Measurements from ENCODE around the gene RHOT2. TPM values are rescaled to one million over a fixed set of nuclear protein-coding genes. Genes with fewer than 3 reads are reported as not detected.

Gene RHOT2
- total and polyA plus RNA-seq, 10 of the 15 experiments (the other 5 are each of a cell fraction or from before 2014, with no cell fraction given) = 3.7 to 174 (median 69.8) TPM

GRCh38 chr16:670485-671352 is 2.8 kb downstream of the RHOT2 start:
- Histone ChIP-seq H3K27me3 (replicated peaks in 1 of 2; ENCODE audit: control insufficient read depth in 2 of 2, insufficient read depth in 2 of 2, low read length in 1 of 2) (no peaks in the 10 kb centered on the region), H3K36me3 (ENCODE audit: control insufficient read depth in 2 of 2, insufficient read depth in 2 of 2, low read length in 1 of 2) (peaks cover 0 to 18% of the 10 kb centered on the region in 2 experiments; a peak in 3 of 4 replicates), H3K4me2 (ENCODE audit: control insufficient read depth, insufficient read depth) (no peak overlapping the region), H2AFZ (ENCODE audit: control insufficient read depth, low read depth, low read length) (no peak overlapping the region), H3K27ac (ENCODE audit: control insufficient read depth, insufficient read depth) (no peak overlapping the region), H3K4me3 (no peak overlapping the region), H4K20me1 (ENCODE audit: control insufficient read depth, insufficient read depth) (no peaks in the 10 kb centered on the region; the same call in 1 of the 2 replicates), H3K9me3 (replicated peaks; ENCODE audit: control insufficient read depth, insufficient read depth, low read length) (no peaks in the 10 kb centered on the region), H3K9ac (ENCODE audit: control insufficient read depth, insufficient read depth, low read length) (no peak overlapping the region), H3K4me1 (ENCODE audit: control insufficient read depth, insufficient read depth, low read length) (peaks cover 2% of the 10 kb centered on the region; the same call in 1 of the 2 replicates), H3K79me2 (ENCODE audit: control insufficient read depth, insufficient read depth, low read length) (peaks cover 16% of the 10 kb centered on the region)
- no TSS peak for BruUV-seq (replicated peaks)
- WGBS (ENCODE audit: insufficient coverage, insufficient replicate concordance, low lambda C conversion rate, missing lambda C conversion rate) = 97% methylated on average over 50 of the region's 52 CpGs
- ChIA-PET SMC1A (ENCODE audit: uncharacterized antibody, unreplicated experiment) (no interaction called here), POLR2A (no interaction called here), CTCF (no interaction called here), RAD21 (ENCODE audit: unreplicated experiment) (no interaction called here)
- no peak for FAIRE-seq
- intact Hi-C loops (cut with micrococcal nuclease; ENCODE audit: unreplicated experiment) = no loop called here
- TF ChIP-seq EGR1 (IDR thresholded peaks at IDR 0.05; ENCODE audit: borderline replicate concordance in 1 of 2, low read depth in 2 of 2, low read length in 2 of 2) (no peak), POLR2A (IDR thresholded peaks at IDR 0.05; ENCODE audit: low read depth, low read length) (peak; percentile 3; the same call in 1 of the 2 replicates)
- DNase-seq (ENCODE audit: low read depth, low spot score) = no peak
- in situ Hi-C loops (cut with MboI) = no loop called here
- no peak for ATAC-seq

DNA sequence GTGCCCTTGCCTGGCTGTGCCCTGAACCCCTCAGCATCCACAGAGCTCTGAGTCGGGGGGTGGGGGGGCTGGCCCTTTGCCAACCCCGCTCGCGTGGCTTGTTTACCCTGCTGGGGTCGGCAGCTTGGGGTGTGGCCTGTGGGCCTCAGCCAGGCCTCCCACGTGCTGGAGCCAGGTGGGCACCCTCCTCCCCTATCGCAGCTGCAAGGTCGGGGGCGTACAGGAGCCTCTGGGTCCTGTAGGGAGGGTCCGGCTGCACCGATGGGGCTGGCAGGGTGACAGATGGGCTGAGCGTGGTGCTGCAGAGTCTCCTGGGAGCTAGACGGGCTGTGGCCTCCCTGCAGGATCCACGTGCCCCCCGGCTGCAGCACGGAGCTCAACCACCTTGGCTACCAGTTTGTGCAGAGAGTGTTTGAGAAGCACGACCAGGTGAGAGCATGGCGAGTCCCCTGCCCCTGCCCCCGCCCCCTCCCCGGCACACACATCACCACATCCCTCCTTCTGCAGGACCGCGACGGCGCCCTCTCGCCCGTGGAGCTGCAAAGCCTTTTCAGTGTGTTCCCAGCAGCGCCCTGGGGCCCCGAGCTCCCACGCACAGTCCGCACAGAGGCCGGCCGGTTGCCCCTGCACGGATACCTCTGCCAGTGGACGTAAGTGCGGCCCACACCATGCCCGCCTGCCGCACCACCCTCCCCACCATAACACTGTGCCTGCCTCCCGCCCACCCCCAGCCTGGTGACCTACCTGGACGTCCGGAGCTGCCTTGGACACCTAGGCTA is 3.6 kb downstream of the RHOT2 start:
- POLR2A ChIA-PET = no interaction called here
- BruUV-seq (replicated peaks) = no TSS peak
- H3K4me1 ChIP-seq (ENCODE audit: control insufficient read depth, insufficient read depth, low read length) = peaks cover 2% of the 10 kb centered on the region; the same call in 1 of the 2 replicates

More for the DNA sequence above, 3.6 kb downstream of the RHOT2 start:
- Histone ChIP-seq H3K79me2 (ENCODE audit: control insufficient read depth, insufficient read depth, low read length) (peaks cover 16% of the 10 kb centered on the region), H3K9ac (ENCODE audit: control insufficient read depth, insufficient read depth, low read length) (no peak overlapping the region), H3K4me3 (no peak overlapping the region), H4K20me1 (ENCODE audit: control insufficient read depth, insufficient read depth) (no peaks in the 10 kb centered on the region; the same call in 1 of the 2 replicates), H3K4me2 (ENCODE audit: control insufficient read depth, insufficient read depth) (no peak overlapping the region), H3K9me3 (replicated peaks; ENCODE audit: control insufficient read depth, insufficient read depth, low read length) (no peaks in the 10 kb centered on the region), H3K27me3 (replicated peaks in 1 of 2; ENCODE audit: control insufficient read depth in 2 of 2, insufficient read depth in 2 of 2, low read length in 1 of 2) (no peaks in the 10 kb centered on the region), H3K36me3 (ENCODE audit: control insufficient read depth in 2 of 2, insufficient read depth in 2 of 2, low read length in 1 of 2) (peaks cover 0 to 18% of the 10 kb centered on the region in 2 experiments; a peak in 3 of 4 replicates), H3K27ac (ENCODE audit: control insufficient read depth, insufficient read depth) (no peak overlapping the region), H2AFZ (ENCODE audit: control insufficient read depth, low read depth, low read length) (no peak overlapping the region)
- WGBS (ENCODE audit: insufficient coverage, insufficient replicate concordance, low lambda C conversion rate, missing lambda C conversion rate) = 90% methylated on average over 31 of the region's 40 CpGs
- in situ Hi-C loops (cut with MboI) (no loop called here), intact Hi-C loops (cut with micrococcal nuclease; ENCODE audit: unreplicated experiment) (no loop called here)
- CTCF ChIA-PET = no interaction called here
- FAIRE-seq = no peak
- DNase-seq (ENCODE audit: low read depth, low spot score) = no peak
- SMC1A ChIA-PET (ENCODE audit: uncharacterized antibody, unreplicated experiment) = no interaction called here
- ATAC-seq = no peak
- TF ChIP-seq CREB1 (IDR thresholded peaks at IDR 0.05; ENCODE audit: low read depth) = no peak
- TF ChIP-seq POLR2A (IDR thresholded peaks at IDR 0.05; ENCODE audit: low read depth, low read length) = peak; percentile 40; the same call in 1 of the 2 replicates
- TF ChIP-seq, protein P1, sequence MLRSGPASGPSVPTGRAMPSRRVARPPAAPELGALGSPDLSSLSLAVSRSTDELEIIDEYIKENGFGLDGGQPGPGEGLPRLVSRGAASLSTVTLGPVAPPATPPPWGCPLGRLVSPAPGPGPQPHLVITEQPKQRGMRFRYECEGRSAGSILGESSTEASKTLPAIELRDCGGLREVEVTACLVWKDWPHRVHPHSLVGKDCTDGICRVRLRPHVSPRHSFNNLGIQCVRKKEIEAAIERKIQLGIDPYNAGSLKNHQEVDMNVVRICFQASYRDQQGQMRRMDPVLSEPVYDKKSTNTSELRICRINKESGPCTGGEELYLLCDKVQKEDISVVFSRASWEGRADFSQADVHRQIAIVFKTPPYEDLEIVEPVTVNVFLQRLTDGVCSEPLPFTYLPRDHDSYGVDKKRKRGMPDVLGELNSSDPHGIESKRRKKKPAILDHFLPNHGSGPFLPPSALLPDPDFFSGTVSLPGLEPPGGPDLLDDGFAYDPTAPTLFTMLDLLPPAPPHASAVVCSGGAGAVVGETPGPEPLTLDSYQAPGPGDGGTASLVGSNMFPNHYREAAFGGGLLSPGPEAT (IDR thresholded peaks at IDR 0.05; ENCODE audit: low read depth) = no peak
- RAD21 ChIA-PET (ENCODE audit: unreplicated experiment) = no interaction called here

Data from GM12878 (cell line).